GM12873 (cell line): ENCODE data around the gene SLC9A8.
A peak's percentile ranks its signal among the peaks of the same experiment; 100 is the strongest.

Experiments used
- TF ChIP-seq, protein P1 (sequence below): IDR thresholded peaks from 2 replicates; pipeline ENCODE4 v1.5.1; 2012; ENCODE audit warnings: low read depth, mild to moderate bottlenecking, moderate library complexity, low read length, control low read depth; ENCODE audit not compliant: insufficient read depth; ENCODE audit errors: missing control alignments

SLC9A8 gene

DNA sequence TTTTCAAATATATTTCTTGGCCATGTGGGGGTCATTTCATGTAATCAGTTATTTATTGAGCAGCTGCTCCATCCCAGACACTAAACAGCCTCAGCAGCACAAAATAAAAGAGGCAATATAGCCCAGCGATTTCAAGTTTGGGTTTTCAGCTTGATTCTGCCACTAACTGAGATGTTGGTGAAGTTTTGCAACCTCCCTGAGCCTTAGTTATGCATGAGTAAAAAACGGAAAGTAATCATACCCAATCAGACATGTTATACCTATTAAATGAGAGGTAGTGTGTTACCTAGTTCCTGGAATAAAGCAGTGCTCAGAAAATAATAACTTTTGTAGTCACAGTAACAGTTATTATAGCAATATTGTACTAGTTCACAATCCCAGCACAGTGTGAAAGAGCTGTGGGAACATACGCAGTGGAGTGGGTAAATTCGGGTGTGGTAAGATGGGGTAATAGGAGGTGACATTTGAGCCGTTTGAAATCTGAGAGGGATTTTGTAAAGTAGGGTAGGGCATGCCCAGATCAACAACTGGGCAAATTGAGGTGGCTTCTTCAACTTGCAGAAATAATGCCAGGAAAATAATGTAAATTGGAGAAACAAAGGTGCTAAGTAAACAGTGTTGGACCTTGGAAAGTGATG lies 1.5 kb downstream of the SLC9A8 start:
- TF ChIP-seq, protein P1, sequence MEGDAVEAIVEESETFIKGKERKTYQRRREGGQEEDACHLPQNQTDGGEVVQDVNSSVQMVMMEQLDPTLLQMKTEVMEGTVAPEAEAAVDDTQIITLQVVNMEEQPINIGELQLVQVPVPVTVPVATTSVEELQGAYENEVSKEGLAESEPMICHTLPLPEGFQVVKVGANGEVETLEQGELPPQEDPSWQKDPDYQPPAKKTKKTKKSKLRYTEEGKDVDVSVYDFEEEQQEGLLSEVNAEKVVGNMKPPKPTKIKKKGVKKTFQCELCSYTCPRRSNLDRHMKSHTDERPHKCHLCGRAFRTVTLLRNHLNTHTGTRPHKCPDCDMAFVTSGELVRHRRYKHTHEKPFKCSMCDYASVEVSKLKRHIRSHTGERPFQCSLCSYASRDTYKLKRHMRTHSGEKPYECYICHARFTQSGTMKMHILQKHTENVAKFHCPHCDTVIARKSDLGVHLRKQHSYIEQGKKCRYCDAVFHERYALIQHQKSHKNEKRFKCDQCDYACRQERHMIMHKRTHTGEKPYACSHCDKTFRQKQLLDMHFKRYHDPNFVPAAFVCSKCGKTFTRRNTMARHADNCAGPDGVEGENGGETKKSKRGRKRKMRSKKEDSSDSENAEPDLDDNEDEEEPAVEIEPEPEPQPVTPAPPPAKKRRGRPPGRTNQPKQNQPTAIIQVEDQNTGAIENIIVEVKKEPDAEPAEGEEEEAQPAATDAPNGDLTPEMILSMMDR: no peak

DNA sequence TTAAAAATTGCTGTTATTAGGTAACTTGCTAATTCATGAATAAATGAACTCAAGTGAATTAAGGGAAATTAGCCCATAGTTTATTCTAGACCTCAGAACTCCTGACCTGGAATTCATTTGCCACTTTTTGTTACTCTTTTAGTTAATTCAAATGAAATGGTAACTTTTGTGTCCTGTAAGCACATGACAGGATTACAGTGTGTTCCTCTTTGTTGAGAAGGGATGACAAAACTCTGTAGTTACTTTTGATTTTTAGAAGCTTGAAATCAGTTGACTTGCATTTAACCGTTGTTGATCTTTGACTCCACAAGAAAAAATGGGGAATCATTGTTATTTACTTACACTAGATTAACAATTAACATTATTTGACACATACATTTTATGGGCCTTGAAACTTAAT lies 6.2 kb downstream of the SLC9A8 start:
- TF ChIP-seq, protein P1: no peak

DNA sequence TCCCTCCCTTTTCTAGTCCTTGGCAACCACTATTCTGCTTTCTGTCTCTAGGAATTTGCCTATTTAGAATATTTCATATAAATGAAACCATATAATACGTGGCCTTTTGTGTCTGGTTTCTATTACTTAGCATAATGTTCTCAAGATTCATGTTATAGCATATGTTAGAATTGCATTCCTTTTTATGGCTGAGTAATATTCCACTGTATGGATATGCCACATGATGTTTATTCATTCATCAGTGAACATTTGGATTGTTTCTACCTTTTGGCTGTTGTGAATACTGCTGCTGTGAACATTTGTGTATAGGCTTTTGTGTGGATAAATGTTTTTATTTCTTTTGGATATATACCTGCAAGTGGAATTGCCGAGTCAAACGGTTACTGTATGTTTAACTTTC lies 7.1 kb downstream of the SLC9A8 start:
- TF ChIP-seq, protein P1: no peak

DNA sequence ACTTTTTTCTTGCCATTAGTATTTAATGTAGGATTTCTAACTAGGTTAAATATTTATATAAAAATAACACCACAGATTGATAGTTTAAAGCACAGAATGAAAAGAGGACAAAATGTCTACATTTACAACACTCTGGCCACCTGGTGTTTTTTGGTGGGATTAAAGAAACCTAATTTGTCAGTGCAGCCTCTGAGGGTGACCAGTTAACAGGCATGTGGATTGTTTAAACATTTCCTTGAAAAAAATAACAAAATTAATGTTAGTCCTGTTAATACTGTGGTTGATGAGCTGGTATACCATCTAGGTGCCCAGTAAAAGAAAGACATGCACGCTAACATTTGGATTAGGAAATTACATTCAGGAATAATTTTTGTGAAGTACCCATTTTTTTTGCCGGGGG lies 8.8 kb downstream of the SLC9A8 start:
- TF ChIP-seq, protein P1: no peak

DNA sequence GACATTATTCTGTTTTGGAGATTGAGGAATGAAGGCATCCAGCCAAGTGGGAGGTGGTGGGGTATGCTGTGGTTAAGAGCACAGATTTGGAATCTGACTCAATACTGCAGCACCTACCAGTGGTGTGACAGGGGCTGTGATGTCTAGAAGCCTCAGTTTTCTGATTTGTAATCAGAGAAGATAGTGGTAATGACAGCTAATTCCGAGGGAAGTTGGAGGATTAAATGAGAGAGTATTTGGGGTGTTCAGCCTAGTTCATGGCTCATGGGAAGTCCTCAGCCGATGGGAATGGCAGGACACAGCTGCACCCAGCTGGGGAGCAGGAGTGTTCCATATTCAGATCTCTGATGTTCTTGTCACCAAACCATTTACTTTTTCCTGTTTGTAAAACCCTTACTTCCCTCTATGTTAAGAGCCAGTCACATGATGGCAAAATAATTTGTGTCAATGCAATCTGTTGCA lies 9.3 kb downstream of the SLC9A8 start:
- TF ChIP-seq, protein P1: peak; percentile 54

DNA sequence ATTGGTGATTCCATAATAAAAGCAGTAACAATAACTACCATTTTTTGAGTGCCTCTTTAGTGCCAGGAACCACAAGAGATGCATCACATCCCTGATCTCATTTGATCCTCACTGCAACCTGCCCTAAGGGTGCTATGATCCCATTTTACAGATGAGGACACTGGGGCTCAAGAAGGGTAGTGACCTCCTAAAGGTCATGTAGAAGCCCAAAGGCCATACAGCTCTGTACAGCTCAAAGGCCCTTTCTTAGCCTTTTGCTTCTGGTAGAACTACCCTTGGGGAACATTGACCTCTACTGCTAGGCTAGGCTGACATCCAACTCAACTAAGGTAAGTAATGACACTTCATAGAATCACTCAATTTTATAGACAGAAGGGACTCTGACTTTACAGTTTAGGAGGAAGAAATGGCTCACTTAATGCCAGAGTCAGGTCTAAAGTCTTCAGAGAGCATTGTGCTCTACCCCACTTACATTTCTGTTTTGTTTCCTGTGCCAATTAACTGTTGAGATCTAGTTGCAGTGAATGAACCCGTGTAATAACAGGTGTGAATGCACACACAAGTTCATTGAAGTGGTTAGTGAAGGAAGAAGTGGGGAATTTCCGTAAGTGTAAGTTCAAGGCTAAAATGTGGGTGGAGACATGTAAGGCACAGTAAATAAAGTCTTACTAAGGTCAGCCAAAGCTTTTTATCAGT lies 10.7 kb downstream of the SLC9A8 start:
- TF ChIP-seq, protein P1: no peak

DNA sequence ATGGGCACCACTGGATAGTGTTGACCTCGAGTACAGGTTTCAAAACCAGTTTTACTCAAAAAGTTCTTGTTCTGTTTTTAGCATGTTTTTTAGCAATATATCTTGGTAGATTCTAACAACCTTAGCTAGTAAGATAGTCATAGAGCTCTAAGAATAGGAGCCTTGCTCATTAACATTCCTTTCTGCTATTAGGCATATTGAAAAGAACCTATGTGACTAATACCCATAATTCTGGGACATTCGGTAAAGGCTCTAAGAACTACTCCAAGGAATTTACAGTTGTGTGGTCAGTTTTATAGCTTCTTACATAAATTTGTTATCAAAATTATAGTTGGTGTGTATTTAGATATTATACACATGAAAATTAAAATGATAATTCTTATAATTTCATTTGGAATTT lies 11.6 kb downstream of the SLC9A8 start:
- TF ChIP-seq, protein P1: no peak
